Panc1 (cell line): ENCODE results near the gene ZNF579. TPM values are rescaled to one million over a fixed set of nuclear protein-coding genes. Genes with fewer than 3 reads are reported as not detected.

Experiments used
- ATAC-seq: fragments of 200-7000 bp; cut with Tn5 transposase; 2 replicates; pipeline ENCODE4 v1.9.1; 2020; ENCODE audit warnings: mild to moderate bottlenecking, moderate library complexity
- BruUV-seq: library from RNA; stranded (reverse); fragments of 400-500 nt; replicated peaks from 2 replicates; lab custom pipeline; 2021; lab: Mats Ljungman, UMichigan
- CTCF ChIA-PET: fragments of 300-600 bp; sonication (Branson Sonifier 250); formaldehyde crosslinking; loops from one replicate; lab custom pipeline; 2022; ENCODE audit warnings: antibody characterized with exemption; lab: Charles Lee
- POLR2A ChIA-PET: fragments of 300-600 bp; sonication (Branson Sonifier 250); formaldehyde crosslinking; loops from one replicate; lab custom pipeline; 2022; ENCODE audit warnings: antibody characterized with exemption; lab: Charles Lee
- DNase-seq: peaks from one replicate; pipeline ENCODE4 v3.0.0-alpha.2; 2010; ENCODE audit warnings: low read depth, low spot score
- H3K27ac ChIP-seq: 2 replicates; pipeline ENCODE4 v1.5.1; 2011; ENCODE audit warnings: mild to moderate bottlenecking, low read length, inconsistent platforms
- H3K27me3 ChIP-seq: fragments of 200-500 bp; sonication (Bioruptor generic); 2 replicates; pipeline ENCODE4 v1.6.0; 2014; ENCODE audit warnings: low read length, inconsistent platforms; ENCODE audit not compliant: control insufficient read depth, insufficient read depth
- H3K36me3 ChIP-seq: fragments of 200-500 bp; sonication (Bioruptor generic); 2 replicates; pipeline ENCODE4 v1.5.1; 2014; ENCODE audit warnings: inconsistent platforms, mild to moderate bottlenecking, low read length, moderate library complexity; ENCODE audit not compliant: control insufficient read depth, insufficient read depth
- H3K4me1 ChIP-seq: 2 replicates; pipeline ENCODE4 v1.5.1; 2011; ENCODE audit warnings: inconsistent platforms, mild to moderate bottlenecking, low read length, moderate library complexity; ENCODE audit not compliant: control insufficient read depth, insufficient read depth
- H3K4me3 ChIP-seq, 2 experiments: 2 replicates each; pipeline ENCODE4 v1.5.1; 2011 to 2012; ENCODE audit warnings: low read depth in 2 of 2, low read length in 2 of 2, mild to moderate bottlenecking in 2 of 2, inconsistent platforms in 1 of 2, moderate library complexity in 1 of 2
- H3K9me3 ChIP-seq: fragments of 200-500 bp; sonication (Bioruptor generic); 2 replicates; pipeline ENCODE4 v1.5.1; 2014; ENCODE audit warnings: low read depth, mild to moderate bottlenecking, inconsistent platforms, low read length, moderate library complexity; ENCODE audit not compliant: control insufficient read depth, insufficient read depth
- CTCF ChIP-seq: fragments of 450-650 bp; IDR thresholded peaks from 2 replicates; pipeline ENCODE4 v1.5.1; 2017; ENCODE audit warnings: mild to moderate bottlenecking
- POLR2AphosphoS5 ChIP-seq: IDR thresholded peaks from 2 replicates; pipeline ENCODE4 v1.6.1; 2012; ENCODE audit warnings: mild to moderate bottlenecking, low read depth, low read length, moderate library complexity
- REST ChIP-seq, 2 experiments: IDR thresholded peaks; 2 replicates each; pipeline ENCODE4 v1.6.1; 2011 to 2012; ENCODE audit warnings: low read depth in 2 of 2, control low read depth in 1 of 2, low read length in 1 of 2, mild to moderate bottlenecking in 1 of 2, moderate library complexity in 1 of 2; ENCODE audit not compliant: insufficient read depth in 1 of 2
- SIN3A ChIP-seq: IDR thresholded peaks from 2 replicates; pipeline ENCODE4 v1.6.1; 2012; ENCODE audit warnings: low read depth, mild to moderate bottlenecking, low read length, moderate library complexity, borderline replicate concordance; ENCODE audit not compliant: insufficient read depth
- TCF7L2 ChIP-seq: IDR thresholded peaks from 2 replicates; pipeline ENCODE4 v1.6.1; 2011; ENCODE audit warnings: mild to moderate bottlenecking, low read depth, low read length, inconsistent platforms
- in situ Hi-C: cut with HindIII; loops from 2 replicates; pipeline ENCODE4 v1.10.0; 2016; ENCODE audit warnings: low sequenced_read_pairs, low pct_unique_long_range_greater_than_20kb
- intact Hi-C: fragments of 100-400 bp; cut with micrococcal nuclease; formaldehyde crosslinking; loops from one replicate; pipeline ENCODE4 v1.10.0; 2022; ENCODE audit not compliant: unreplicated experiment
- total RNA-seq: library from RNA; stranded (reverse); gene quantifications from one replicate; pipeline ENCODE4 v1.2.1, GENCODE V29; 2021; ENCODE audit not compliant: unreplicated experiment

Gene ZNF579
- total RNA-seq, 1 experiment from 2014 or later, result 39.5 TPM

GRCh38 chr19:55590109-55590508 lies 9.5 kb upstream of the ZNF579 start:
- DNase-seq, result no peak
- in situ Hi-C loops (no loop called here), intact Hi-C loops (no loop called here)
- Histone ChIP-seq H3K27ac (no peak overlapping the region), H3K4me3 (no peak overlapping the region), H3K27me3 (no peaks in the 10 kb centered on the region), H3K4me1 (peaks cover 10% of the 10 kb centered on the region), H3K36me3 (no peaks in the 10 kb centered on the region), H3K9me3 (no peaks in the 10 kb centered on the region)
- CTCF ChIA-PET, result no interaction called here
- POLR2A ChIA-PET, result interaction anchor here (0.6 kb wide), 1 partner anchor 9 kb away, joined by 4 read pairs; the partner anchor contains the start of gene FIZ1
- no peak for TF ChIP-seq SIN3A
- TF ChIP-seq POLR2AphosphoS5, result no peak
- no peak for TF ChIP-seq REST (IDR thresholded peaks at IDR 0.05; ENCODE audit: insufficient read depth in 1 of 2, low read depth in 2 of 2, low read length in 1 of 2)
- no peak for TF ChIP-seq TCF7L2
- TF ChIP-seq CTCF, result no peak
- no TSS peak for BruUV-seq
- no peak for ATAC-seq

GRCh38 chr19:55588738-55589137 lies 8.1 kb upstream of the ZNF579 start:
- Histone ChIP-seq H3K4me1 (peaks cover 10% of the 10 kb centered on the region), H3K4me3 (no peak overlapping the region), H3K9me3 (no peaks in the 10 kb centered on the region), H3K27me3 (no peaks in the 10 kb centered on the region), H3K27ac (no peak overlapping the region), H3K36me3 (no peaks in the 10 kb centered on the region)
- no peak for ATAC-seq
- intact Hi-C loops (no loop called here), in situ Hi-C loops (no loop called here)
- BruUV-seq, result no TSS peak
- TF ChIP-seq POLR2AphosphoS5 (no peak), CTCF (no peak), TCF7L2 (no peak), REST (IDR thresholded peaks at IDR 0.05; ENCODE audit: insufficient read depth in 1 of 2, low read depth in 2 of 2, low read length in 1 of 2) (no peak), SIN3A (no peak)
- CTCF ChIA-PET, result no interaction called here
- POLR2A ChIA-PET, result no interaction called here
- DNase-seq, result no peak
